Measurements from ENCODE around the gene CRAMP1.

- TF ChIP-seq CTCF (IDR thresholded peaks at IDR 0.05; ENCODE audit: low read length): no peak
- no peak for TF ChIP-seq EZH2 (optimal IDR thresholded peaks at IDR 0.05; ENCODE audit: low read depth, low read length)
- no peak for TF ChIP-seq EZH2phosphoT487 (IDR thresholded peaks at IDR 0.05; ENCODE audit: low read length)
Measured at GRCh38 chr16:1633310-1633709, 21.1 kb downstream of the CRAMP1 start.
